ENCODE measurements around the gene FBXL5.
"Not testable (repeated sequence)": the region's sequence is repeated elsewhere in the genome, so short reads cannot be mapped to it uniquely, and the experiment has no call there.

Gene FBXL5

GRCh38 chr4:15652191-15652590 lies 3.0 kb downstream of the FBXL5 start:
- WGBS, 2 experiments (ENCODE audit: insufficient coverage in 2 of 2) = no CpG with 5 or more reads among the region's 1 CpG
- Histone ChIP-seq H3K4me1 (ENCODE audit: control insufficient read depth, insufficient read depth, low read length, poor library complexity, severe bottlenecking) (peaks cover 10% of the 10 kb centered on the region), H3K9me3 (ENCODE audit: control insufficient read depth, low read length) (no peaks in the 10 kb centered on the region), H3K4me3 (ENCODE audit: extremely low read depth, insufficient read depth, low read length, poor library complexity, severe bottlenecking) (no peak overlapping the region), H3K36me3 (ENCODE audit: control insufficient read depth, insufficient read depth, low read length) (peaks cover under 1% of the 10 kb centered on the region), H3K27ac (ENCODE audit: low read depth, low read length, severe bottlenecking) (no peak overlapping the region)

- WGBS, 2 experiments (ENCODE audit: insufficient coverage in 2 of 2) = 80 to 94% methylated on average over 1 to 2 of the region's 2 CpGs
- Histone ChIP-seq H3K4me1 (ENCODE audit: control insufficient read depth, insufficient read depth, low read length, poor library complexity, severe bottlenecking) (peaks cover 10% of the 10 kb centered on the region), H3K27ac (ENCODE audit: low read depth, low read length, severe bottlenecking) (no peak overlapping the region), H3K9me3 (ENCODE audit: control insufficient read depth, low read length) (no peaks in the 10 kb centered on the region), H3K4me3 (ENCODE audit: extremely low read depth, insufficient read depth, low read length, poor library complexity, severe bottlenecking) (no peak overlapping the region), H3K36me3 (ENCODE audit: control insufficient read depth, insufficient read depth, low read length) (no peaks in the 10 kb centered on the region)
Observed at GRCh38 chr4:15651676-15652075, 3.5 kb downstream of the FBXL5 start.

GRCh38 chr4:15649914-15650545 lies 5.1 kb downstream of the FBXL5 start:
- Histone ChIP-seq H3K27ac (ENCODE audit: low read depth, low read length, severe bottlenecking) (no peak overlapping the region), H3K4me3 (ENCODE audit: extremely low read depth, insufficient read depth, low read length, poor library complexity, severe bottlenecking) (no peak overlapping the region), H3K9me3 (ENCODE audit: control insufficient read depth, low read length) (no peaks in the 10 kb centered on the region), H3K36me3 (ENCODE audit: control insufficient read depth, insufficient read depth, low read length) (no peaks in the 10 kb centered on the region), H3K4me1 (ENCODE audit: control insufficient read depth, insufficient read depth, low read length, poor library complexity, severe bottlenecking) (peaks cover 10% of the 10 kb centered on the region)
- 50 to 100% methylated on average over 1 of the region's 5 CpGs for WGBS, 2 experiments (ENCODE audit: insufficient coverage in 2 of 2)

- H3K9me3 ChIP-seq (ENCODE audit: control insufficient read depth, low read length) = no peaks in the 10 kb centered on the region
- no peak overlapping the region for H3K4me3 ChIP-seq (ENCODE audit: extremely low read depth, insufficient read depth, low read length, poor library complexity, severe bottlenecking)
- no peaks in the 10 kb centered on the region for H3K36me3 ChIP-seq (ENCODE audit: control insufficient read depth, insufficient read depth, low read length)
- peaks cover 10% of the 10 kb centered on the region for H3K4me1 ChIP-seq (ENCODE audit: control insufficient read depth, insufficient read depth, low read length, poor library complexity, severe bottlenecking)
- no peak overlapping the region for H3K27ac ChIP-seq (ENCODE audit: low read depth, low read length, severe bottlenecking)
- no CpG with 5 or more reads among the region's 2 CpGs for WGBS, 2 experiments (ENCODE audit: insufficient coverage in 2 of 2)
Observed at GRCh38 chr4:15648600-15648999, 6.6 kb downstream of the FBXL5 start.

GRCh38 chr4:15638418-15638817 lies 16.7 kb downstream of the FBXL5 start:
- Histone ChIP-seq H3K4me1 (ENCODE audit: control insufficient read depth, insufficient read depth, low read length, poor library complexity, severe bottlenecking) (no peaks in the 10 kb centered on the region), H3K9me3 (ENCODE audit: control insufficient read depth, low read length) (no peaks in the 10 kb centered on the region), H3K36me3 (ENCODE audit: control insufficient read depth, insufficient read depth, low read length) (peaks cover 64% of the 10 kb centered on the region), H3K4me3 (ENCODE audit: extremely low read depth, insufficient read depth, low read length, poor library complexity, severe bottlenecking) (no peak overlapping the region), H3K27ac (ENCODE audit: low read depth, low read length, severe bottlenecking) (no peak overlapping the region)
- 100% methylated on average over 2 to 4 of the region's 6 CpGs for WGBS, 2 experiments (ENCODE audit: insufficient coverage in 2 of 2)

GRCh38 chr4:15636818-15637217 lies 18.3 kb downstream of the FBXL5 start:
- Histone ChIP-seq H3K27ac (ENCODE audit: low read depth, low read length, severe bottlenecking) (no peak overlapping the region), H3K4me3 (ENCODE audit: extremely low read depth, insufficient read depth, low read length, poor library complexity, severe bottlenecking) (no peak overlapping the region), H3K9me3 (ENCODE audit: control insufficient read depth, low read length) (no peaks in the 10 kb centered on the region), H3K4me1 (ENCODE audit: control insufficient read depth, insufficient read depth, low read length, poor library complexity, severe bottlenecking) (no peaks in the 10 kb centered on the region), H3K36me3 (ENCODE audit: control insufficient read depth, insufficient read depth, low read length) (peaks cover 66% of the 10 kb centered on the region)
- WGBS, 2 experiments (ENCODE audit: insufficient coverage in 2 of 2) = no CpG with 5 or more reads among the region's 1 CpG

- H3K9me3 ChIP-seq (ENCODE audit: control insufficient read depth, low read length) = peaks cover 27% of the 10 kb centered on the region
- H3K4me3 ChIP-seq (ENCODE audit: extremely low read depth, insufficient read depth, low read length, poor library complexity, severe bottlenecking); H3K4me1 ChIP-seq (ENCODE audit: control insufficient read depth, insufficient read depth, low read length, poor library complexity, severe bottlenecking); H3K27ac ChIP-seq (ENCODE audit: low read depth, low read length, severe bottlenecking): not testable (repeated sequence)
- WGBS, 2 experiments (ENCODE audit: insufficient coverage in 2 of 2) = 100% methylated on average over 1 of the region's 5 CpGs; no CpG with 5 or more reads in 1 of the 2 experiments
- H3K36me3 ChIP-seq (ENCODE audit: control insufficient read depth, insufficient read depth, low read length) = peaks cover 59% of the 10 kb centered on the region
Observed at GRCh38 chr4:15617407-15617806, 37.8 kb downstream of the FBXL5 start.

- 96 to 97% methylated on average over 10 to 12 of the region's 24 CpGs for WGBS, 2 experiments (ENCODE audit: insufficient coverage in 2 of 2)
- peaks cover 17% of the 10 kb centered on the region for H3K9me3 ChIP-seq (ENCODE audit: control insufficient read depth, low read length)
- not testable (repeated sequence) for H3K4me1 ChIP-seq (ENCODE audit: control insufficient read depth, insufficient read depth, low read length, poor library complexity, severe bottlenecking); H3K27ac ChIP-seq (ENCODE audit: low read depth, low read length, severe bottlenecking); H3K4me3 ChIP-seq (ENCODE audit: extremely low read depth, insufficient read depth, low read length, poor library complexity, severe bottlenecking)
- peaks cover 48% of the 10 kb centered on the region for H3K36me3 ChIP-seq (ENCODE audit: control insufficient read depth, insufficient read depth, low read length)
Observed at GRCh38 chr4:15614891-15615290, 40.3 kb downstream of the FBXL5 start.

GRCh38 chr4:15612136-15612535 lies 43.0 kb downstream of the FBXL5 start:
- Histone ChIP-seq H3K4me3 (ENCODE audit: extremely low read depth, insufficient read depth, low read length, poor library complexity, severe bottlenecking) (no peak overlapping the region), H3K27ac (ENCODE audit: low read depth, low read length, severe bottlenecking) (no peak overlapping the region), H3K9me3 (ENCODE audit: control insufficient read depth, low read length) (no peaks in the 10 kb centered on the region), H3K36me3 (ENCODE audit: control insufficient read depth, insufficient read depth, low read length) (peaks cover 28% of the 10 kb centered on the region), H3K4me1 (ENCODE audit: control insufficient read depth, insufficient read depth, low read length, poor library complexity, severe bottlenecking) (no peaks in the 10 kb centered on the region)
- no CpG with 5 or more reads among the region's 2 CpGs for WGBS, 2 experiments (ENCODE audit: insufficient coverage in 2 of 2)

- no peaks in the 10 kb centered on the region for H3K4me1 ChIP-seq (ENCODE audit: control insufficient read depth, insufficient read depth, low read length, poor library complexity, severe bottlenecking)
- no peaks in the 10 kb centered on the region for H3K9me3 ChIP-seq (ENCODE audit: control insufficient read depth, low read length)
- no peak overlapping the region for H3K4me3 ChIP-seq (ENCODE audit: extremely low read depth, insufficient read depth, low read length, poor library complexity, severe bottlenecking)
- peaks cover 17% of the 10 kb centered on the region for H3K36me3 ChIP-seq (ENCODE audit: control insufficient read depth, insufficient read depth, low read length)
- 93 to 100% methylated on average over 2 of the region's 2 CpGs for WGBS, 2 experiments (ENCODE audit: insufficient coverage in 2 of 2)
- H3K27ac ChIP-seq (ENCODE audit: low read depth, low read length, severe bottlenecking) = no peak overlapping the region
Observed at GRCh38 chr4:15610855-15611254, 44.3 kb downstream of the FBXL5 start.

- Histone ChIP-seq H3K27ac (ENCODE audit: low read depth, low read length, severe bottlenecking) (no peak overlapping the region), H3K9me3 (ENCODE audit: control insufficient read depth, low read length) (peaks cover 3% of the 10 kb centered on the region), H3K4me1 (ENCODE audit: control insufficient read depth, insufficient read depth, low read length, poor library complexity, severe bottlenecking) (no peaks in the 10 kb centered on the region), H3K4me3 (ENCODE audit: extremely low read depth, insufficient read depth, low read length, poor library complexity, severe bottlenecking) (no peak overlapping the region), H3K36me3 (ENCODE audit: control insufficient read depth, insufficient read depth, low read length) (peaks cover 48% of the 10 kb centered on the region)
- 72 to 87% methylated on average over 3 to 5 of the region's 5 CpGs for WGBS, 2 experiments (ENCODE audit: insufficient coverage in 2 of 2)
Observed at GRCh38 chr4:15605537-15605936, 49.6 kb downstream of the FBXL5 start.

All from mesodermal cell (in vitro differentiated cells).